ENCODE measurements around the gene MYLK2. TPM values are rescaled to one million over a fixed set of nuclear protein-coding genes. Genes with fewer than 3 reads are reported as not detected.

MYLK2 gene
- total RNA-seq, 4 donors from 2014 or later, result 0.57 TPM; not detected in 3

- peak overlapping the region; percentile 40 to 67 (median 62) for H3K4me3 ChIP-seq
- peaks cover 0 to 13% (median 9%) of the 10 kb centered on the region in 4 donors for H3K4me1 ChIP-seq
- TF ChIP-seq POLR2A (IDR thresholded peaks at IDR 0.05), result no peak
- TF ChIP-seq CTCF (IDR thresholded peaks at IDR 0.05), result no peak
- H3K27ac ChIP-seq, result peak overlapping the region in 1 of 4 donors; percentile 41
- H3K36me3 ChIP-seq, result no peaks in the 10 kb centered on the region
- H3K27me3 ChIP-seq, result no peaks in the 10 kb centered on the region
- DNase-seq, result peak; percentile 47 to 84 (median 74)
- no peaks in the 10 kb centered on the region for H3K9me3 ChIP-seq
Observed at GRCh38 chr20:31861385-31862156, 42.4 kb downstream of the MYLK2 start.

GRCh38 chr20:31862157-31862470, 43.0 kb downstream of the MYLK2 start:
- Histone ChIP-seq H3K9me3 (no peaks in the 10 kb centered on the region), H3K4me1 (peaks cover 0 to 13% (median 9%) of the 10 kb centered on the region in 4 donors), H3K4me3 (peak overlapping the region in 3 of 4 donors; percentile 40 to 67 (median 63)), H3K27me3 (no peaks in the 10 kb centered on the region), H3K27ac (no peak overlapping the region), H3K36me3 (no peaks in the 10 kb centered on the region)
- TF ChIP-seq CTCF (IDR thresholded peaks at IDR 0.05), result no peak
- no peak for TF ChIP-seq POLR2A (IDR thresholded peaks at IDR 0.05)
- DNase-seq, result no peak

GRCh38 chr20:31862506-31862905, 43.4 kb downstream of the MYLK2 start:
- Histone ChIP-seq H3K27ac (no peak overlapping the region), H3K36me3 (no peaks in the 10 kb centered on the region), H3K4me3 (no peak overlapping the region), H3K4me1 (peaks cover 0 to 13% (median 9%) of the 10 kb centered on the region in 4 donors), H3K27me3 (no peaks in the 10 kb centered on the region), H3K9me3 (no peaks in the 10 kb centered on the region)
- DNase-seq, result peak in 1 of 3 donors; percentile 43
- TF ChIP-seq CTCF (IDR thresholded peaks at IDR 0.05), result no peak
- no peak for TF ChIP-seq POLR2A (IDR thresholded peaks at IDR 0.05)

- Histone ChIP-seq H3K4me1 (peaks cover 0 to 13% (median 9%) of the 10 kb centered on the region in 4 donors), H3K36me3 (no peaks in the 10 kb centered on the region), H3K9me3 (no peaks in the 10 kb centered on the region), H3K4me3 (no peak overlapping the region), H3K27me3 (no peaks in the 10 kb centered on the region), H3K27ac (no peak overlapping the region)
- no peak for TF ChIP-seq POLR2A (IDR thresholded peaks at IDR 0.05)
- no peak for TF ChIP-seq CTCF (IDR thresholded peaks at IDR 0.05)
- peak in 1 of 3 donors; percentile 38 for DNase-seq
Observed at GRCh38 chr20:31863296-31864085, 44.3 kb downstream of the MYLK2 start.

GRCh38 chr20:31864521-31865400, 45.6 kb downstream of the MYLK2 start:
- no peak overlapping the region for H3K27ac ChIP-seq
- no peak overlapping the region for H3K4me3 ChIP-seq
- no peaks in the 10 kb centered on the region for H3K36me3 ChIP-seq
- H3K27me3 ChIP-seq, result peaks cover 0 to under 1% of the 10 kb centered on the region in 2 donors
- peaks cover 0 to 20% (median 10%) of the 10 kb centered on the region in 4 donors for H3K4me1 ChIP-seq
- peak in 1 of 3 donors; percentile 13 for DNase-seq
- TF ChIP-seq POLR2A (IDR thresholded peaks at IDR 0.05) (no peak), CTCF (IDR thresholded peaks at IDR 0.05) (no peak)
- no peaks in the 10 kb centered on the region for H3K9me3 ChIP-seq
